Epidermal melanocyte (primary cell): ENCODE results near the gene CLDN22.

Experiments
- DNase-seq: peaks from one replicate; pipeline ENCODE4 v3.0.0; 2011; ENCODE audit warnings: low spot score; ENCODE audit not compliant: insufficient read length

CLDN22 gene

DNA sequence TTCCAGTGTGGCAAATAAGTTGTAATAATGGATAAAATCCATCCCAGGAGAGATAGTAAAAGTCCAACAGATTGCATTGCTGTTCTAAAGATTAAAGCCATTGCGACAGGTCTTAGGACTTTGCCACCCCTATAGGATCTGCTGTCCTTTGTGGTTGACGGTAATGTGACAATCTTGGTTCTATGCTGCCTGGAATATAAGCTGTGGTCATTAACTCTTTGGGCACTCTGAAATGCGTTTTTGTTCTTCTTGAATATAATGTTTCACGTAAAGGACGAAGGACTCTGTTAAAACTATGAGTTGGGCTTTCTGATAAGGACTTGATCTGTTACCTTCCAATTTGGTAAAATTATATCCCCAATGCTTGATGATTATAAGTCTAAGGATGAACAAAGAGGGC is 2.2 kb upstream of the CLDN22 start, which contains the start of gene CLDN24:
TSS of gene CLDN24 (minus strand) at position 101 of the 400 bp plus-strand sequence. CDS start at position 101, 0 bp downstream.
- DNase-seq, result no peak

DNA sequence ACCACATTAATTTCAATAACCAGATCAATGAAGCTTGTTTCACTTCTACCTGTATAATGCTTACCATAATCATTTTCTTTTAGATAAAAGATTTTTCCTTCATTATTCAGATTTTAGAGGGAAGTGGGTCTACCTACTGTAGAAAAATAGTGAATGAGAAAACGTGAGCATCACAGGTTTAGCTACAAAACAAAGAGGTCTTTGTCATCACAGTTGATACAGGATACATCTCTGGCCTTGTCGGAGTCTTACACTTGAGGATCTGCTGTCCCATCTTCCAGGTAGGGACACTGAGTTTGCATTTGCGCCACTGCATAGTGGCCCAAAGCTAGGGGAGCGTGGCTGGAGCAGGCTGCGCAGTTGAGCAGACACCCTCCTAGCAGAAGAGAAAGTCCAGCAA is 1.4 kb upstream of the CLDN22 start:
- DNase-seq, result no peak

DNA sequence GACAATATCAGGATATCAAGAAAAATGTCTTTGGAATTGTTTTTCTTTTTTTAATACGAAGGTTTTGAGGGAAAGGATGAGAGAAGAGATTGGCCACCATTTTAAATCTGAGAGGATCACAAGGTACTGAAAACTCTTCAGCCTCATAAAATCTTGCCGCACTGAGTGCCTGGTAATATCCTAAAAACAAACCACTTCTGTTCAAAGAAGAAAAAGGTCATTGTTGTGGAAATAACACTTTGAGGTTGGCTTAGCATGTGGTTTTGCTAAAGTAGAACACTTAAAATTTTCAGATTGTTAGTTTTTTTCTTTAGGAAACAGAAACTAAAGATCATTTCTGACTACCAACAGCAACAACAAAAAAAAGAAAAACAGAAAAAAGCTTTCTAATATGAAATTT is 1.0 kb upstream of the CLDN22 start:
- DNase-seq, result peak; percentile 66

DNA sequence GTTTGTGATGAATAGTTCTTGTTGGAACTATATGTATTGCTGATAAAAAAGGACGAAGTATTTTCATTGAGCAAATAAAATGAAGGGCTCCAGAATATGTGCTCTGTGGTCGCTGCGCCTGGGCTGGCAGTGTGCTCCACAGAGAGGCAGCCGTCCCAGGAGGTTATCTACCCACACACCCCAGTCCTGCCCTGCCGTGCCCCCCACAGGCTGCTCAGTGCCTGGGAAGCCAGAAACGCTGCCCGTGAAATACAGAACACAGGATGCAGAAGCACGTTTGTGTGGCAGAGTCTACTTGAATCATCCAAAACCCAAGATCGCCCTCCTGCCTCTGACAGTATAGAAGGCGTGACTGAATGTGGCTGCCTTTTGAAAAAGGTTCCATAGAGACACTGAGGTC is 1.4 kb downstream of the CLDN22 start:
- DNase-seq, result no peak

DNA sequence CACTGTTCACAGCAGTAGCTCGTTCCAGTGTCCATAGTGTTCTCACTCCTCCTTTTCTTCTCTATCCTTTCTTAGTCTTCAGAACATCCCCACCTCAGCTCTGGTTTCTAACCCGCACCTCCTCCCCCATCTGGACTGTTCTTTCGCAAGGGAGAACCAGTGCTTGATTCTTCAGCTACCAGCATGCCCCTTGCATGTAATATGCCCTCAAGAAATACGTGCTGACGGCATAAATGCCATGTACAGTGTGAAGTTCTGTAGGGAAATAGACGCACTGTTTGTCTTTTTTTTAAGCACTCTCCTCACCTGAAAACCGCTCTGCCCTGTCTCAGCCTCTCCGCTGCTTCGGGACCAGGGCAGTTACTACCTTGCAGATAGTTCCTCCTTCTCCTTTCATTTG is 5.3 kb downstream of the CLDN22 start:
- DNase-seq, result no peak

DNA sequence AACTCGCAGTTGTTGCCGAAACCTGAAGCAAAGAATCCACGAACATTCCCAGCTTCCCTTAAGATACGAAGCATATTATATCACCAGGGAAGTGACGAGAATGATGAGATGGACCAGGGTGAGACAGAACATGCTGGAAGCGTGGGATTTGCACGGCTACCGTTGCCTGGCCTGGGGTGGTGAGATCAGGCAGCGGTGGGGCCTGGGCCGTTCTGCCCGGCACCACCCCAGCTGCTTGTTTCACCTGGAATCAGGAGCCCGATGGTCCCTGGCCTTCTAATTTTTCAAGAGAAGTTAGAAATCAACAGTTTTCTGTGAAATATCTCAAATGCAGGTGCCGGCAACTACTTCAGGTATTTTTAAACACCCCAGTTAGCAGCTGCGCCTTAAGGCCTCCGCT is 5.7 kb downstream of the CLDN22 start:
- DNase-seq, result no peak

DNA sequence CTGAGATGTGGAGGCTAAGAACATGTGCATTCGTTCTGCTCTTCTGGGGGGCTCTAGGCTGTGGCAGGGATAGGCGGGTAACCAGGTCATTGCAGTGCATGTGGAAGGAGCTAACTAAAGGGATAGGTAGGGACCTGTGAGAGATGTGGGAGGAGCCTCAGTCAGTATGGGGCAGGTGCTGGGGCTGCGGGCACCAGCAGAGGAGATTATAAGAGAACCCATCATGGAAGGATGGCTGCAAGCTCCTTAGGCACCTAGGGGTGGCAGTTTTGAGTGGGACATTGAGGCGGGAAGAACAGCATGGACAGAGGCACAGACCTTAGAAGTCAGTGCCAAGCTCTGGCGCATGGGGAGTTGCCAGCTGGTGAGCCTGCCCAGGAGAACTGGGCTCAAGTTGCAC is 7.2 kb downstream of the CLDN22 start:
- DNase-seq, result no peak

DNA sequence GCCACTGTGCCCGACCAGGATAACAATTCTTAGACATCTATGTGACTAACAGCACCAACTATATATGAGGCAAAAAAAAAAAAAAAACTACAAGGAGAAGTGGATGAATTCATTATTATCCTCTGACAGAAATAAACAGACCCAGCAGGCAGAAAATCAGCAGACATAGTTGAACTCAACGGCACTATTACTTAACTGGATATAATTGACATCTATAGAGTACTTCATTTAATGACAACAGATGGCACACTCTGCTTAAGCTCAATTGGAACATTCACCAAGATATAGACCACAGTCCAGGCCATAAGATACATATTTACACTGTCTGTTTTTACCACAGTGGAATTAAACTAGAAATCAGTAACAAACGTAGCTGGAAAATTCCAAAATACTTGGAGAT is 13.3 kb downstream of the CLDN22 start:
- no peak for DNase-seq

DNA sequence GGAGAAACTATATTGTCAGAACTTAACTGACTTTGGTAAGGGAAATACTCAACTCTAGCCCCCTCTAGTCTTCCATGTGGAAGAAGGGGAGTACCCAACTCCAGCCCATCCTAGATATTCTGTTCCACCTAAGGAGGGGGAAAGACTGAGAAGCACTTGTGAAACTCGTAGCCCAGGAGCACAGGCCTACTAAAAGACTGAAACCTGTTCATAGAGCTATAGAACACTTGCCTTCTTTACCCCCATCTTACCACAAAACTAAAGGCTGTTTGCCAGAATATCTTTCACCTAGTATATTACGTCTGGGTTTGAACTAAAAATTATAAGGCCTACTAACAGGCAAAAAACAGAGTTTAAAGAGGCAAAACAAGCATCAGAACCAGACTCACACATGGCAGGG is 15.5 kb downstream of the CLDN22 start:
- DNase-seq, result no peak

DNA sequence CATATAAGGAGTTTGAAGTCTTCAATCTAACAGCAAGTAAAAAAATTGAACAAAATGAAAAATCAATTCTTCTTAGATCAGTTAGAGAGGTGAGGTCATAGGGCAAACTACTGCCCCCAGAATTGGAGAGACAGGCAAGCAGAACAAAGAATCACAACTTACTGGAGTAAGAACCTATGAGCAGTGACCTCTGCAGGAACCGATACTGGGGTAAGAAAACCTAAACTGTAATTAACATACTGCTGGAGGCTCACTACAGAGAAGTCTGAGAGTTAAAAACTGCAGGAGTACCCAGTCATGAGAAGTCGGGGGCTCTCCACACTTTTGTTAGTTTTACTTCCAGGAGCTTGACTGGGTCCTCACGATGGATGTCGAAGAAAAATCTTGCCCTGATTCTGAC is 16.0 kb downstream of the CLDN22 start:
- DNase-seq, result no peak

DNA sequence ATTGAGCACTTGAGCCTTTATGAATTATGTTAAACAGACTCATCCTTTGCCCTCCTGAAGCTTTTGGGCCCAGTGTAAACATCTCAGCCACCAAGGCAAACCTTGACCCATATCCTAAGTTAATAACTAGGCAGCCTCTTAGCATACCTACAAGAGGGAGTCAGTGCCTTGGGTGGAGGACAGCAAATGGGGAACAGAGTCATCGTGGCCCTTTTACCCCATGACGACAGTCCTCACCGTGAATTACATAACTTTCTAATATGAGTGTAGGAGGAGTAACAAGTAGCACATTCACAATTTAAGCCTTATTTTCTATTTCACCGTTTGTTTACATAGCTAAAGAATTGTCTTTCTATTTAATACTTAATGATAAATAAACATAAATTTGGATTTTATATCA is 16.8 kb downstream of the CLDN22 start:
- DNase-seq, result no peak

DNA sequence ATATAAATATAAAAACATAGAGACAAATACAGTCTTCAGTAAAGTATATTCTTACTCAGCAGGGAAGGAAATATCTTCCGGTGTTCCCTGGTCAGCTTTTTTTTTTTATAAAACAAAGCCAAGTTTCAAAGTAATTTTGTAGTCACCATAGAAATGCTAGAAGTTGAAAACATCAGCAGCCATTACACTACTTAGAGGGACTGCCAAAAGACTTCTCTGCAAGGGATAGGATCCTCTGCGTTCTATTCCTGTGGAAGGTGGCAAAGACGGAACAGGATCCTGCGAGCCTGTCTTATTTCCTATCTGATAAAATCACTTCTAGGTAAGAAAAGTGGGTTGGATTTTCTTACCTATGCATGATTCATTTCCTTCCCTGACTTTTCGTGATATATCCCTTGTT is 19.4 kb downstream of the CLDN22 start:
- DNase-seq, result no peak

DNA sequence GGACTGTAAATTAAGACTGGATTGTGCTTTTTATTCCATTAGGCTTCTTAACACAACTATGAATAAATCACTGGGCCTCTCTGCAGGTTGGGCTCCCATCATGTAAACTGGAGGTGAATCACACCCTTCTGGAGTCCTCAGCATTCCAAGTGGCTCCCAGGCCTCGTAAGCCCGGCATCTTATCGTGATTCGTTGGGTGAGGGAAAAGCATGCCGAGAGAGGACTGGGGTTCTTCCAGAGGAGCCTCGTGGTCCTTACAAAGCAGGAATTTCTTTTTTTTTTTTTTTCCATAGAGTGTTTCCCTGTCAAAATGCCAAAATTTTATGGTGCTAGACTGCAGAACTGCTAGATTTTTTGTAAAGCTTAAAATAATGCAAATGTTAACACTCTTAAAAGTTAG is 20.0 kb downstream of the CLDN22 start:
- no peak for DNase-seq

DNA sequence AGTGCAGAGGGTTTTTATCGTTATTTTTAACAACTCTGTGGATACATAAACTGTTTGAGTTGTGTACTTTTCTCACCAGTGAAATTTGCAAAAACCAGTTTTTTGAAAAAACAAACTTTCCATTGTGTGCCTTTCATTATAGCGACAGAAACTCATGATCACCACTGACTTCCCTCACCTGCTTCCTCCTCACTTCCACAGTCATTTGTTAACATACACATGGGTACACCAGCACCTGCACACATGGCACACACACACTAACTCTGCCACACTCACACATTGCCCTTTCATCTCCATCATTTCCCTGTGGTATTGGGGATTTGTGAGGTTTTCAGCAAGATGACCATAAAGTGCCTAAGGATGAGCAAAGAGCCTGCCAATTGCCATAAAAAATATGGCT is 20.6 kb downstream of the CLDN22 start:
- DNase-seq, result no peak

DNA sequence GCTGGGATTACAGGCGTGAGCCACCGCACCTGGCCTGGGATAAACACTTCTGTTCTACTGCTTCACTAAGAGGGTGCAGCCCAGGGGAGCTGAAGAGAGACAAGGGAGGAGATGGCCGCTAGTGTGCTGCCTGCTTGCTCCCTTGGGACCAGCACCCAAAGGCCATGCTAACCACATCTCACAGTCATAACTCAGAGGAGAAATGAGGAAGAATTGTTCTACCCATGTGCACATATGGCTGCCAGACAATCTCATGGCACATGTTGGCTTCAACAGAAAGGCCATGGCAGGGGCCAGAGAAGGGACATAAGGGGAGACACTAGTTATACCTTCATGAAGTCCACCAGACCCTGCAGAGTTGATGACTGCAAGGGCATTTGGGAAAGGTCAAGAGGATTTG is 22.4 kb downstream of the CLDN22 start:
- DNase-seq, result no peak

DNA sequence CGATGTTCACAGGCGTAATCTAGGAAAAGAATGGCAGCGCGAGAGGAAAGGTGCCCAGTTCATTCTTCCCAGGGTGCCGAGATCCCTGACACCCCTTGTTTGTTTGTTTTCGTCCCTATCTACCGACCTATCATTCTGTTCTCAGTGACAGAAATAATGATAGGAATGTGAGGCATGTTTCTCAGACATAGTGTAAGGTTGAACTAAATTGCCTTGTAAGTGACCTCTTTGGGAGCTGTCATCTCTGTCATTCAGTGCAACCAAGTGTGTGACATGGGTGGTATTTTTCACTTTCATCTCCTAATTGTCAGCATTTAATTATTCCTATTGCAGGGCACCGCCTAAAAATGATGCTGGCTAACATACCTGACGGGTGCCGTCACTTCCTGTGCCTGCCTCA is 24.4 kb downstream of the CLDN22 start:
- no peak for DNase-seq

DNA sequence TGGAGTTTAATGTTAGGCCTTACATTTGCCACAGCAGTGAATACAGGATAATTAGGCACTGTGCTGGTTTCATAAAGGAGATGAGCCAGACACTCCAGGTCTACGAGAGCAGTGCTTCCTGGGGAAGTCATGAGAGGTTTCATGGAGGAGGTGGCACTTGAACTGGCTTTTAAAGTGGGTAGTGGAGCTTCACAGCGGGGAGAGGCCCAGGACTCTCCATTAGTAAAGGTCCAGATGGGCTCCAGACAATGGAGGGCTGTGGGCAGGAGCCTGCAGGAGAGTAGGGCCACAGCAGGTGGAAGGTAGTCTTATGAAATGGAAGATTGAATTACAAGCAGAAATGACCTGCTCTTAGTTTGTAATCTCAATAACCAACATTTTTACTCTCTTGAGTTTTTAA is 29.0 kb downstream of the CLDN22 start:
- no peak for DNase-seq

DNA sequence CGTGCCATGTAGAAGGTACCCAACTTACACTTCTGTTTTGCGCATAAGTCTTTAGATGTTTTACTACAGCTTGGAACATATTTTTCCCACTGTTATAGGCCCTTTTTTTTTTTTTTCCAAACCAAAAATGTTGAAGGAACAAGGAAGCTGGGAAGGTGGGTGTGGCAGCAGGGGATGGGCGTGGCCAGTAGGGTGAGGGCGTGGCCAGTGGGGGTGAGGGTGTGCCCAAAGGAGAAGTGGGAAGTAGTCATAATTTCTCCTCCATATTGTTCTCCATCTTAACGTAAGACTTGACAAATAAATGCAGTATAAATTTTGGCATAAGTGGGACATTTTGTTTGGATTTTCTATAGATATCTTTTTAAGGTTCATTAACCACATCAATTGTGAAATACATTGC is 30.4 kb downstream of the CLDN22 start:
- DNase-seq, result no peak

DNA sequence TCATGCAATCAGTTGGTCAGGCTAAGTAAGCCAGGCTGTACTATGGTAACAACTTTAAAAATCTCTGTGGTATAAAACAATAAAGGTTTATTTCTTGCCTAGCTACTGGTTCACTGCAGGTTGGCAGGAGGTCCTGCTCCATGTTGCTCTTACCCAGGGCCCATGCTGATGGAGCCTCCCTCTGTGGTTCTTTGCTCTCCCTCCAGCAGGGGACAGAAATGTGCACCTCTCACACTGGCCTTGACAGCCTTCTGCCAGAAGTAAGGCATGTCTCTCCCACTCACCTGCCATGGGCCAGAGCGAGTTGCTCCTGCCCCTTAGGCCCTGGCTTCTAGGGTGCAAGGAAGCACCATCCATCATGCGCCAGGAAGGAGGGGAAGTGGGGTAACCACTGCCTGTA is 31.1 kb downstream of the CLDN22 start:
- DNase-seq, result no peak

DNA sequence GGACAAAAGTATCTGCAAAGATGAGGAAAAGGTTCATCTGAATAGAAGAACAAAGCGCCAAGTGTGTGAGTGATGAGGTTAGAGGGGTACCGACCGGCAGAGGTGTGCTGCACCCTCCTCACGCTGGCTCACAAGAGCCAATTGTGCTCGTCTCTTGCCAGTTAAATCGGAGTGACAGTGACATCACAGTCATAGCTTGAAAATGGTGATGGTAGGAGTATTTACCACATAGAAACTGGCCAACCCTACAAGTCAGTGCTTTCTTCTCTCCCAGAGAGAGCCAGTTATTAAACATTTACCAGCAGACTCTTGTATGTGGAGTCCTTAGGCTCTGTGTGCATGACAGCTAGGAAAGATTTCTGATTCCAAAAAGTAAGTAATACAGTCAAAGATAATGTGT is 32.4 kb downstream of the CLDN22 start:
- DNase-seq, result no peak

DNA sequence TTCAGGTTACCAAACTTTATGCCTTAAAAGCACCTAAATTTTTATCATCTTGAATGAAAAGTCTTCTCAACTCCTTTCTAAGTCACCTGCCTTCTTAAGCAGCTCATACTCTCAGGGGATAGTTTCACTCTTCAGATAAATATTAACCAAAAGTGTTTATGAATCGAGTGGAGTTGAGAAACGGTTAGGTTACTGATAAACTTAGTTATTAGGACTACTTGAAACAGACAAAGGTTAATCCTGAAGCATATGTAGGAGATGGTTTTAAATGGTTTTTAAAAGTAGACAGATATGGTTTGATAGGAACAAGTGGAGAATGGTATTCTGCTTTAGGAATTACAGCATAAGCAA is 32.8 kb downstream of the CLDN22 start:
- DNase-seq, result no peak

DNA sequence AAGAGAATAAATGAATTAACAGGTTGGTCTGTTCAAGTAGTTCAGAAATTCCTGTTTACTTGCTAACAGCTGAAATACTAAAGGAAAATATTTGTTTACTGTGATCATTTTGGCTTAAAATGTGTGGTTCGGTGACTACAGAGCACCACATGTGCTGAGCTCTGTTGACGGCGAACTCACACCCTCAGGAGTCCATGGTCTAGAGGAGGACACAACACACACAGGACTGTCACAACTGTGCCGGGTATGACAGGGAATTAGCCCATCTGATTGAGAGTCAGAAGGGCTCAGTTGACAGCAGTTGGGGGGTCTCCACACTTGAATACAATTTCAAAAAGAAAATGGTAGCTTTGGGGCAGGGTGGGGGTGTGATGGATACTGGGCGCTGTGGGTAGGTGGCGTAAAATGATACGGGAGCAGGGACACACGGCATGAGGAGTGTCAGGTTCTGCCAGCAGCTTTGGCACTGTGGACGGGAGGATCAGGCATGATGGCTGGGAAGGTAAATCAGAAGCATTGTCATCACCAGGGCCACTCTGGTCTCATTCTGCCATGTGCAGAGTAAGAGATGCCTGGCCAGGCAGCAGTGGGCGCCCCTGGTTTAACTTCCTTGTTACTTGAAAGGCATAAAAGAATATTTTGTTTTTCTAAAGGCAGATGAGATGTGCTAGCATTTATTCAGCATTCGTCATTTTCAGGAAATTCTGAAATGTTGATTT is 33.3 kb downstream of the CLDN22 start:
- no peak for DNase-seq

DNA sequence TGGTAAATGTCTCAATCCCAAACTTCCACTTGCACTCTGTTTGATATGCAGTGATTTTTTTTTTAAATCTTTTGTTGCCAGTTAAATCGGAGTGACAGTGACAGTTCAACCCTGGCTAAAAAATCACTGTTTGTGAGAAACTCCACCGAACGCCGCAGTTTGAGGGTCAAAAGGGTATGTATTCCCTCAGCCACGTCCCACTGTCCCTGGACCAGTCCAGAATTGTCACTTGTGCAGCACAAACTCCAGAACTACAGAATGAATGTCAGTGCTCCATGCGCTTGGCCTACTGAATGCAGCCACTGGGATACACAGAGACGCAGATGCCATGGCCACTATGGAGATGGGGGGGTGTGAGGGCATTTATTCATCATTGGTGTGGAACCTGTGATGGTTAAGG is 34.2 kb downstream of the CLDN22 start:
- no peak for DNase-seq

DNA sequence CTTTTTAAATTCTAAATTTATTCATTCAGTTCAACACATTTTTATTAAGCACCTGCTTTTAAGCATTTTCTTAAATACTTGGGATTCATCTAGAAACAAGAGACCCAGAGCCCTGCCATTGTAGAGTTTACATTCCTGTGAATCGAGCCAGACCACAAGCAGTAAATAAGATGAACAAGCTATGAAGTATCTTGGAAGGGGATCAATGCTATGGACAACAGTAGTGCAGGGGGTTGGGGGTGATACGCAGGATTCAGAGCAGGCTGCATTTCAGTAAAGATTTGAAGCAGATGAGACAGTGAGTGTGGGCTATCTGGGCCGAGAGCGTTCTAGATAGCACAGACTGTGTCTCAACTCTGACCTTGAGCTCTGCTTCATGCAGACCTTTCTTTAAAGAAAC is 35.1 kb downstream of the CLDN22 start:
- DNase-seq, result no peak
